GM19351 (cell line): ENCODE measurements around the gene FLT3LG.
"Not testable (repeated sequence)": the region's sequence is repeated elsewhere in the genome, so short reads cannot be mapped to it uniquely, and the experiment has no call there.

Experiments used
- ATAC-seq: cut with Tn5 transposase; IDR thresholded peaks from one replicate; pipeline ENCODE4 v1.9.1; 2021; ENCODE audit warnings: mild to moderate bottlenecking, moderate library complexity; ENCODE audit not compliant: unreplicated experiment

The FLT3LG gene

GRCh38 chr19:49440439-49441209 is 33.4 kb upstream of the FLT3LG start:
- no peak for ATAC-seq

- ATAC-seq = no peak
Observed at GRCh38 chr19:49441210-49441959, 32.6 kb upstream of the FLT3LG start, which contains the start of gene SLC17A7. TSS of gene SLC17A7 (minus strand) at chr19:49441527. CDS start at chr19:49441379, 148 bp downstream.

DNA sequence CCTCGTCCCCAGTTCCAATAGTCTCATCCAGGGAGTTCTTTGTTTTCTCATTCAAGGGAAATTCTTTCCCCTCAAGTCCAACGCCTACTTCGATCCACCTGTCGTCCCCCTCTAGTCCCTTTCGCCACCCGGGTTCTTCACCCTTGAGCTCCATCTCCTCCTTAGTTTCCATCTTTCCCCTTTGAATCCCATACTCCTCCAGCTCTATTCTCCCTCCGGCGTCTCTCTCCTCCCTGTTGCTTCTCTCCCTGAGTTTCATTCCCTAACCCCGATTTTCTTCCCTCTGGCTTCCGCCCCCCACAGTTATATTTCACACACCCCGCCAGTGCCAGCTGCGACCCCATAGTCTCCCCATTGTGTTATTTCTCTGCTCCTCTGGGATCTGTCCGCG is 32.1 kb upstream of the FLT3LG start:
- ATAC-seq = no peak

DNA sequence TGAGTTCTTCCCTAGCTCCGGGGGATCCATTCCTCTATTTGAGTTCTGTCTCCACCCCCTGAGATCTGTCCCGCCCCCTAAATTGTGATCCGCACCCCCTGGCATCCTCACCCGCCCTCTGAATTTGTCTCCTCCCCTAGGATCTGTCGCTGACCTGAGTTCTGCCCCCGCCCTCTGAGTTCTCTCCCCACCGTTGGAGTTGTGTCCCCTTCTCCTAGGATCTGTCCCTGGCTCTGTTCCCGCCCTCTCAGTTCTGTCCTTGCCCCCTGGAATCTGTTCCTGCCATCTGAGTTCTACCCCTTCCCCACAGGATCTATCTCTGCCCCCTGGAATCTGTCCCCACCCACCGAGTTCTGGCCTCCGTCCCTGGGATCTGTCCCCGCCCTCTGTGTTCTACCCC is 31.7 kb upstream of the FLT3LG start:
- no peak for ATAC-seq

- ATAC-seq = peak; percentile 14
Observed at GRCh38 chr19:49442771-49443365, 31.1 kb upstream of the FLT3LG start.

DNA sequence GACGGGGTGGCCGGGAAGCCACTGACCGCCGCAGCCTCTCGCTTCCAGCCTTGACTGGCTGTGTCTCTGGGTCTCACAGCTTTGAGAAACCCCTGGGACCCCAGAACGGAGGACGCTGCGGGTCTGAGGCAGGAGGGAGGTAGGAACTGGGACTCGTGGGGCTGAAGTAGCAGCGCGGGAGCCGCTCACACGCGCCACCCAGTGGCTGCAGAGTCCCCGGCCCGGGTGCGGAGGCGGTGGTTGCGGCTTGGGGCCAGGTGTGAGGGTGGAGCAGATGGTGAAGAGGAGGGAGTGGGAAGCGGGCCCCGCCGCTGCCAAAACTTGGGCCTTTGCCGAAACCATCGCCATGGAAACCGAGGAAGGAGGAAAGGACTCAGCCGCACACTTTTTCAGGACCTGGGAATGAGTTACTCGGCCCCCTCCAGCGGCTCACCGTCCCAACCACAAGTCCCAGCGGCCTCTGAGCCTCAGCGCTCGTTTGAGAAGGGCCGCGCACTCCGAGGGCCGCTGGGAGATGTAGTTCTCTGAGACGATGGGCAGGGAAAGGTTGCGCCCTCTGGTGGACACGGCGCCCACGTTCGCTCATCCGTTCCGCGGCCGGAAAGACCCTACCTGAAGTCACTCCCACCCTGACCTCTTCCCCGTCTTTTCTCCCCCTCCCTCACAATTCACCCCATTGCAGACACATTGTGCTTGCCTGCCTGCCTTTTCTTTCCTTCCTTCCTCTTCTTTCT is 30.5 kb upstream of the FLT3LG start:
- peak; percentile 77 for ATAC-seq

- not testable (repeated sequence) for ATAC-seq
Observed at GRCh38 chr19:49444100-49444700, 29.8 kb upstream of the FLT3LG start.

DNA sequence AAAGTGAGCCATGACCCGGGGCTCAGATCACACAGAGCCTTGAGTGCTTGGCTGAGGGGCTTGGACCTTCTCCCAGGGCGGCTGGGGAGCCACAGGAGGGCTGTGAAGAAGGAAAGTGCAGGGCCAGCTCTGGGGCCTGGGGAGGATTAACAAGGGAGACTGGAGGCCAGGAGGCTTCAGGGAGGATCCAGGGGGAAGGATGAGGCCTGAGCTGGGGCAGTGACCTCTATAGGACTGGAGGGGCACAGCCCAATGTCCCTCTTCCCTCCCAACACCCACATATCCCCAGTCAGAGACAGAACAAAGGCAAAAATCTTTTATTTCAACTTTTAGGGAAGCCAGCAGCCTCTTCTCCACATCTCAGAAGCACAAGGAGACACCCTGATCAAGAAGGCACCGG is 28.0 kb upstream of the FLT3LG start:
- no peak for ATAC-seq

DNA sequence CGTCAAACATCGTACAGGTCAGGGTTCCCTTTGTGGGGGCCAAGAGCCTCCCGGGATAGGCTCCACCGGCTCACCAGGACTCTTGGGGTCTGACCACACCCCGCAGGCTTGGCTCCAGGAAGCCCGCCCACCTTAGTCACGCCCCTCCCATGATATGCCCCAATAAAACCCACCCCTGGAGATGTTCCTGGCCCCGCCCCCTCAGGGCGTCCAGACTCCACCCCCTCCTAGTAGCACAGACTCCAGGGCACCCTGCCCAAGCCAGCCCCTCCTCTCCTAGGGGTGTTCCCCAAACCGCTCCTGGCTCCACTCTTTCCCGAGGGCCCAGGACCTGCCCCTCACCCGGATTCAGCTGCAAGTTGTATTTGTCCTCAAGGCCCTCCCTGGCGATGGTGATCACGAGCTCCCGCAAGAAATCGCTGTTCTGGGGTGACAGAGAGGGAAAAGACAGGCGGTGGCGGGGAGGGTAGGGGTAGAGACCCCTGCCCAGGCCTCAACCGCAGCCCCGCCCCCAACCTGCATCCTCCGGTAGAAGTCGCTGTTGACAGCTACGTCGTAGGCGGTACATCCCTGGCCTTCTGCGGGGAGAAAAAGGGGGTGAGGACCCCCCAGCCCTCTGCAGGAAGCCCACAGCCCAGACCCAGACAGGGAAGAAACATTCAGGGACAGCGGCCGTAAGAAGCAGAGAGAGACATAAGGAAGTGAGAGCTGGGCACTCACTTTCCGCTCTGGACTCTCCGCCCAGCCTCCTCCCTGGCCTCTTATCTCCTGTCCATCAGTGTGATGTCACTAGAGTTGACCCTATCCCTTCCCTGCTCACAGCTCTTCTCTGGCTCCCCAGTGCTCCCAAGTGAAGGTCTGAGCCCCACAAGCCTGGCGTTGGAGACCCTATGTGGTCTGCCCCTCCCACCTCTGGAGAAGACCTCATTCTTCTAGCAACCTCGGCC is 26.3 kb upstream of the FLT3LG start:
- no peak for ATAC-seq

- no peak for ATAC-seq
Observed at GRCh38 chr19:49448432-49448786, 25.6 kb upstream of the FLT3LG start.

- no peak for ATAC-seq
Observed at GRCh38 chr19:49450405-49450804, 23.6 kb upstream of the FLT3LG start.

GRCh38 chr19:49451430-49452181 is 22.4 kb upstream of the FLT3LG start, which contains the start of gene PIH1D1:
TSS of gene PIH1D1 (minus strand) at chr19:49451814. CDS start at chr19:49451574, 240 bp downstream.
- peak; percentile 53 for ATAC-seq

DNA sequence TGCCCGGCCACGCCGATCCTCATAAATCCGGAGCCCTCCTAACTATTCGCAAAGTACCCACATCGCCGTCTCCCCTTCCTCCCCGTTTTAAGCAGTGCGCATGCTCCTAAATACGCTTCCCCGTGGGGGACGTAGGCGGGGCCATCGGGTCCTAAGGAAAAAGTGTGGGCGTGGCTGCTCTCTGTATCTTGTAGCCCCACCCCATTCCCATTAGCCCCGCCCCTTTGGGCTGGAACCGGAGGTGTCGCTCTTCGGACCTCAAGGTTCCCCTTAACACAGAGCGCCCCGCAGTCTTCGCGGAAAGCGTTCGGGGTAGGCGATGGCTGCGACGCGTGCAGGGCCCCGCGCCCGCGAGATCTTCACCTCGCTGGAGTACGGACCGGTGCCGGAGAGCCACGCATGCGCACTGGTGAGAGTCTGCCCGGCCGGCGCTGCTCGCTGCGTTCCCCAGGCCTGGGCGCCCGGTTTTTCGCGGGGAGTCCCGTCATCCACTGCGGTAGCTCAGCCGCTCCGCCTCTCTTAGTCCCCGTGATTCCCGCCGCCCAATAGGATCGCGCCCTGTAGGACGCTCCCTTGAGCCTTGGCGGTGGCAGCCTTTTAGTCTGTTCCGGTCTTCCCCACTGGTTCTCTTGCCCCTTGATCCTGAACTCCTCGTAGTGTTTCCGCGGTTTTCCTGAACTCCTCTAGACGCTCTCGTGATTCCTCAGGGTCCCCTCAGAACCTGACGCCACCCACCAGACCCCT is 20.8 kb upstream of the FLT3LG start, which contains the start of gene ALDH16A1:
ALDH16A1 (plus strand) TSS at position 213 of the 744 bp plus-strand sequence; CDS start at position 320, 107 bp downstream.
- ATAC-seq = peak; percentile 83

DNA sequence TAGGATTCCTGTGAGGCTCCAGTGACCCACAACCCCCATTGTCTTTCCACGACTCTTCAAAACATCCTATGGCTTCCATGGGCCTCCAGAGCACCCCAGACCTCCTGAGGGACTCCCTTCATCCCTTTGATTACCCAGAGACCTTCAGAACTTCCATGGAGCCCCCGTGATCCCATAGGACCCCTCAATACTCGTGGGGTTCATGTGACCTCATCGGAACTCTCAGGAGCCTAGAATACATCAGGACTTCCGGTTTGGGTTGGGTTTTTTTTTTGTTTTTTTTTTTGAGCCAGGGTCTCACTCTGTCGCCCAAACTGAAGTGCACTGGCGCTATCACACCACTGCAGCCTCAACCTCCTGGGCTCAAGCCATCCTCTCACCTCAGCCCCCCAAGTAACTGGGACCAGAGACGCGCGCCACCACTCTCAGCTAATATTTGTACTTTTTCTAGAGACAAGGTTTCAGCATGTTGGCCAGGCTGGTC is 20.2 kb upstream of the FLT3LG start:
- ATAC-seq = no peak

GRCh38 chr19:49455773-49456172 is 18.2 kb upstream of the FLT3LG start:
- no peak for ATAC-seq

DNA sequence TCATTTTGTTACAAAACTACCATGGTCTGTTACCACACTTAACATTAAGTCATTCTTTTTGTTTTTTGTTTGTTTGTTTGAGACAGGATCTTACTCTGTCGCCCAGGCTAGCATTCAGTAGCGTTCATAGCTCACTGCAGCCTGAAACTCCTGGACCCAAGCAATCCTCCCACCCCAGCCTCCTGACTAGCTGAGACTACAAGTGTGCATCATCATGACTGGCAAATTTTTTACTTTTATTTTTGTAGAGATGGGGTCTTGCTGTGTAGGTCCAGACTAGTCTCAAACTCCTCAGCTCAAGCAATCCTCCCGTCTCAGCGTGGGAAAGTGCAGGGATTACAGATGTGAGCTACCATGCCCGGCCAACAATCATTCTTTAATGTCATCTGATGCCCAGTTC is 17.7 kb upstream of the FLT3LG start:
- no peak for ATAC-seq

GRCh38 chr19:49458567-49458903 is 15.5 kb upstream of the FLT3LG start:
- ATAC-seq = no peak

DNA sequence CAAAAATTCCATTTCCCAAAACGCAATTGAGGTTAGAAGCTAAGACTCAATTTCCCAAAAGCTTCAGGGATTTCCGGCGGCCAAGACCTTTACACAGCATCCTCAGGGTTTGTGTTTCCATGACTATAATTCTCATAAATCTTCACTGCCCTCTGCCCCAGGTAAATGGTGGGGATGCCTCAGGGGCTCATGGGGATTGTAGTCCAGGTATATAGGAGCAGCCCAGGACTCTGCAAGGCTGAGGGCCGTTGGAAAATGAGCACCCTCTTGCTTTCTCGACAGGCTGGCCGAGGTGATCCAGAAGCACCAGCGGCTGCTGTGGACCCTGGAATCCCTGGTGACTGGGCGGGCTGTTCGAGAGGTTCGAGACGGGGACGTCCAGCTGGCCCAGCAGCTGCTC is 14.6 kb upstream of the FLT3LG start:
- no peak for ATAC-seq
